Measurements from ENCODE around the gene DPP8.

DPP8 gene

GRCh38 chr15:65434201-65434600, 83.3 kb downstream of the DPP8 start:
- H3K4me3 ChIP-seq (ENCODE audit: control insufficient read depth, low read depth, low read length) = no peak overlapping the region
- no peak for TF ChIP-seq CTCF (IDR thresholded peaks at IDR 0.05; ENCODE audit: control insufficient read depth, insufficient read depth, low read depth, low read length, missing control alignments)
- DNase-seq (ENCODE audit: low read depth) = no peak

GRCh38 chr15:65431731-65432130, 85.8 kb downstream of the DPP8 start:
- TF ChIP-seq CTCF (IDR thresholded peaks at IDR 0.05; ENCODE audit: control insufficient read depth, insufficient read depth, low read depth, low read length, missing control alignments) = no peak
- H3K4me3 ChIP-seq (ENCODE audit: control insufficient read depth, low read depth, low read length) = no peak overlapping the region
- DNase-seq (ENCODE audit: low read depth) = no peak

GRCh38 chr15:65426216-65426853, 91.2 kb downstream of the DPP8 start:
- no peak for DNase-seq (ENCODE audit: low read depth)
- no peak for TF ChIP-seq CTCF (IDR thresholded peaks at IDR 0.05; ENCODE audit: control insufficient read depth, insufficient read depth, low read depth, low read length, missing control alignments)
- no peak overlapping the region for H3K4me3 ChIP-seq (ENCODE audit: control insufficient read depth, low read depth, low read length)

GRCh38 chr15:65424683-65425082, 92.8 kb downstream of the DPP8 start:
- TF ChIP-seq CTCF (IDR thresholded peaks at IDR 0.05; ENCODE audit: control insufficient read depth, insufficient read depth, low read depth, low read length, missing control alignments) = no peak
- no peak overlapping the region for H3K4me3 ChIP-seq (ENCODE audit: control insufficient read depth, low read depth, low read length)
- DNase-seq (ENCODE audit: low read depth) = no peak

- H3K4me3 ChIP-seq (ENCODE audit: control insufficient read depth, low read depth, low read length) = no peak overlapping the region
- no peak for DNase-seq (ENCODE audit: low read depth)
- no peak for TF ChIP-seq CTCF (IDR thresholded peaks at IDR 0.05; ENCODE audit: control insufficient read depth, insufficient read depth, low read depth, low read length, missing control alignments)
Measured at GRCh38 chr15:65423976-65424679, 93.4 kb downstream of the DPP8 start.

GRCh38 chr15:65423150-65423975, 94.1 kb downstream of the DPP8 start:
- no peak for DNase-seq (ENCODE audit: low read depth)
- no peak for TF ChIP-seq CTCF (IDR thresholded peaks at IDR 0.05; ENCODE audit: control insufficient read depth, insufficient read depth, low read depth, low read length, missing control alignments)
- no peak overlapping the region for H3K4me3 ChIP-seq (ENCODE audit: control insufficient read depth, low read depth, low read length)
